Colon (tissue), 2 donors: ENCODE data around the gene LAMP1.
"Not testable (repeated sequence)": the region's sequence is repeated elsewhere in the genome, so short reads cannot be mapped to it uniquely, and the experiment has no call there.

Experiments
- FAIRE-seq: peaks from 2 replicates; lab custom pipeline; 2012; peaks lifted over from hg19 to GRCh38; lab: Jason Lieb, UNC
- donor health status: control.
- donor health status: control.

The LAMP1 gene

GRCh38 chr13:113356596-113356995 is 59.6 kb downstream of the LAMP1 start:
- FAIRE-seq, result no peak

- FAIRE-seq, result no peak
Measured at GRCh38 chr13:113357529-113357928, 60.5 kb downstream of the LAMP1 start.

- no peak for FAIRE-seq
Measured at GRCh38 chr13:113358653-113359190, 61.7 kb downstream of the LAMP1 start.

GRCh38 chr13:113359571-113359970 is 62.5 kb downstream of the LAMP1 start:
- no peak for FAIRE-seq

- FAIRE-seq, result no peak
Measured at GRCh38 chr13:113360446-113360845, 63.4 kb downstream of the LAMP1 start.

GRCh38 chr13:113361406-113361805 is 64.4 kb downstream of the LAMP1 start:
- FAIRE-seq, result no peak

- FAIRE-seq, result no peak
Measured at GRCh38 chr13:113364311-113364889, 67.4 kb downstream of the LAMP1 start.

- no peak for FAIRE-seq
Measured at GRCh38 chr13:113364901-113365582, 68.0 kb downstream of the LAMP1 start.

- no peak for FAIRE-seq
Measured at GRCh38 chr13:113365583-113365970, 68.5 kb downstream of the LAMP1 start.

- no peak for FAIRE-seq
Measured at GRCh38 chr13:113365971-113366588, 69.0 kb downstream of the LAMP1 start.

GRCh38 chr13:113367020-113367560 is 70.1 kb downstream of the LAMP1 start:
- no peak for FAIRE-seq

GRCh38 chr13:113367771-113368170 is 70.7 kb downstream of the LAMP1 start:
- no peak for FAIRE-seq

- not testable (repeated sequence) for FAIRE-seq
Measured at GRCh38 chr13:113368353-113368752, 71.3 kb downstream of the LAMP1 start.

- no peak for FAIRE-seq
Measured at GRCh38 chr13:113369189-113369588, 72.2 kb downstream of the LAMP1 start.

- no peak for FAIRE-seq
Measured at GRCh38 chr13:113369881-113370280, 72.8 kb downstream of the LAMP1 start.

- no peak for FAIRE-seq
Measured at GRCh38 chr13:113371061-113371460, 74.0 kb downstream of the LAMP1 start.

- not testable (repeated sequence) for FAIRE-seq
Measured at GRCh38 chr13:113371701-113372100, 74.7 kb downstream of the LAMP1 start.
